Measurements from ENCODE around the gene SGCA. TPM values are rescaled to one million over a fixed set of nuclear protein-coding genes. Genes with fewer than 3 reads are reported as not detected.

The SGCA gene
- total and polyA plus RNA-seq, 2 of the 8 experiments (the other 6 are each of a cell fraction or from before 2014, with no cell fraction given) = 0.12 TPM; not detected in 1

DNA sequence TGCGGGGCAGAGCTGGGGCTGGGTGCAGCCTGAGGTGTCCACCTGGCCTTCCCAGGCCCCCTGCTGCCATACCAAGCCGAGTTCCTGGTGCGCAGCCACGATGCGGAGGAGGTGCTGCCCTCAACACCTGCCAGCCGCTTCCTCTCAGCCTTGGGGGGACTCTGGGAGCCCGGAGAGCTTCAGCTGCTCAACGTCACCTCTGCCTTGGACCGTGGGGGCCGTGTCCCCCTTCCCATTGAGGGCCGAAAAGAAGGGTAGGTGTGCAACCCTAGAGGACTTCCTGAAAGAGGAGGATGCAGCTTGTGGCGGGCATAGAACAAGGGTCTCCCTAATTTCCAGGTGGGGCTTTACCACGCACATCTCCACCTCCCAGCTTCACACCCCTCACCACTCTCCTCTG, 2.5 kb downstream of the SGCA start:
- Histone ChIP-seq H2BK15ac (ENCODE audit: low read length) (no peak overlapping the region; the same call in 1 of the 2 replicates), H3K4ac (replicated peaks; ENCODE audit: insufficient read length, low read depth, low read length) (no peak overlapping the region), H3K18ac (ENCODE audit: extremely low read depth, low read length) (no peak overlapping the region), H3K9ac (replicated peaks in 1 of 4; ENCODE audit: extremely low read depth in 1 of 4, low read depth in 3 of 4, low read length in 3 of 4) (no peak overlapping the region), H3K14ac (ENCODE audit: insufficient read length) (no peak overlapping the region), H3K4me1 (replicated peaks in 1 of 4; ENCODE audit: control insufficient read depth in 3 of 4, insufficient read depth in 4 of 4, low read length in 3 of 4) (peaks cover 0 to 12% (median 7%) of the 10 kb centered on the region in 4 experiments; a peak in 5 of 7 replicates), H2AK5ac (ENCODE audit: low read depth, low read length) (no peak overlapping the region), H2BK5ac (ENCODE audit: low read depth, low read length) (no peak overlapping the region; the same call in 1 of the 2 replicates), H2BK20ac (ENCODE audit: low read length) (peak overlapping the region; percentile 21), H3K79me1 (ENCODE audit: low read depth, low read length) (no peaks in the 10 kb centered on the region), H3K56ac (replicated peaks; ENCODE audit: insufficient read length, low read depth, low read length) (no peak overlapping the region), H3K79me2 (ENCODE audit: control insufficient read depth in 1 of 2, insufficient read depth in 2 of 2, low read length in 2 of 2) (no peaks in the 10 kb centered on the region), H2BK120ac (replicated peaks; ENCODE audit: low read depth, low read length) (no peak overlapping the region), H3K9me3 (ENCODE audit: insufficient read depth in 2 of 2, low read depth in 1 of 2, low read length in 1 of 2) (no peaks in the 10 kb centered on the region), H3K23ac (ENCODE audit: insufficient read length) (no peak overlapping the region), H3K36me3 (ENCODE audit: control insufficient read depth in 2 of 4, insufficient read depth in 4 of 4, low read length in 3 of 4) (no peaks in the 10 kb centered on the region), H4K8ac (ENCODE audit: extremely low read depth, insufficient read depth, low read length) (no peak overlapping the region; the same call in 1 of the 2 replicates), H2BK12ac (ENCODE audit: low read depth, low read length) (no peak overlapping the region; the same call in 1 of the 2 replicates), H4K5ac (ENCODE audit: insufficient read length, low read depth, low read length) (no peak overlapping the region), H3K4me3 (ENCODE audit: extremely low read depth in 1 of 4, insufficient read depth in 2 of 4, low read depth in 3 of 4, low read length in 4 of 4) (no peak overlapping the region), H2AFZ (ENCODE audit: low read length) (no peak overlapping the region), H3K4me2 (ENCODE audit: insufficient read depth in 1 of 2, low read depth in 2 of 2, low read length in 2 of 2) (no peak overlapping the region), H3K27me3 (replicated peaks in 1 of 4; ENCODE audit: control insufficient read depth in 3 of 4, extremely low read depth in 1 of 4, insufficient read depth in 3 of 4, low read length in 3 of 4) (no peaks in the 10 kb centered on the region), H3K23me2 (ENCODE audit: low read depth, low read length) (peaks cover 4% of the 10 kb centered on the region; the same call in 1 of the 2 replicates), H4K91ac (replicated peaks; ENCODE audit: insufficient read length, low read length) (peak overlapping the region; percentile 11), H3K27ac (ENCODE audit: low read depth, low read length) (no peak overlapping the region), H4K20me1 (replicated peaks in 1 of 2; ENCODE audit: control insufficient read depth in 1 of 2, insufficient read depth in 2 of 2, low read length in 2 of 2) (no peaks in the 10 kb centered on the region)
- 82% methylated on average over 11 of the region's 13 CpGs; no CpG with 5 or more reads in 1 of the 2 experiments for WGBS, 2 experiments (ENCODE audit: extremely low coverage in 1 of 2, insufficient coverage in 1 of 2, insufficient read length in 1 of 2, insufficient replicate concordance in 2 of 2, low coverage in 1 of 2, low lambda C conversion rate in 2 of 2, missing lambda C conversion rate in 1 of 2)
- CTCF ChIA-PET (ENCODE audit: partially characterized antibody) = interaction anchor here (0.8 to 17.0 kb wide), 17 partner anchors 10 to 230 kb away, joined by 3 to 299 read pairs (median 6); partner anchors contain the start of genes COL1A1 and PDK2
- DNase-seq (ENCODE audit: low read depth in 1 of 2, low spot score in 2 of 2) (no peak), FAIRE-seq (no peak)
- POLR2A ChIA-PET (ENCODE audit: partially characterized antibody) = interaction anchor here (0.9 kb wide), 1 partner anchor 16 kb away, joined by 3 read pairs; no protein-coding TSS in a partner anchor
- TF ChIP-seq HDAC6 (IDR thresholded peaks at IDR 0.05; ENCODE audit: low read depth, low read length) = no peak
- TF ChIP-seq, protein P1, sequence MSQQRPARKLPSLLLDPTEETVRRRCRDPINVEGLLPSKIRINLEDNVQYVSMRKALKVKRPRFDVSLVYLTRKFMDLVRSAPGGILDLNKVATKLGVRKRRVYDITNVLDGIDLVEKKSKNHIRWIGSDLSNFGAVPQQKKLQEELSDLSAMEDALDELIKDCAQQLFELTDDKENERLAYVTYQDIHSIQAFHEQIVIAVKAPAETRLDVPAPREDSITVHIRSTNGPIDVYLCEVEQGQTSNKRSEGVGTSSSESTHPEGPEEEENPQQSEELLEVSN (IDR thresholded peaks at IDR 0.05) = no peak
- no peak for TF ChIP-seq CBX5 (IDR thresholded peaks at IDR 0.05; ENCODE audit: low read depth, low read length)
- TF ChIP-seq KDM1A (IDR thresholded peaks at IDR 0.05; ENCODE audit: borderline replicate concordance, low read length) = no peak
- no peak for TF ChIP-seq SAP30 (IDR thresholded peaks at IDR 0.05; ENCODE audit: insufficient read depth, insufficient replicate concordance, low read length)
- TF ChIP-seq, protein P2, sequence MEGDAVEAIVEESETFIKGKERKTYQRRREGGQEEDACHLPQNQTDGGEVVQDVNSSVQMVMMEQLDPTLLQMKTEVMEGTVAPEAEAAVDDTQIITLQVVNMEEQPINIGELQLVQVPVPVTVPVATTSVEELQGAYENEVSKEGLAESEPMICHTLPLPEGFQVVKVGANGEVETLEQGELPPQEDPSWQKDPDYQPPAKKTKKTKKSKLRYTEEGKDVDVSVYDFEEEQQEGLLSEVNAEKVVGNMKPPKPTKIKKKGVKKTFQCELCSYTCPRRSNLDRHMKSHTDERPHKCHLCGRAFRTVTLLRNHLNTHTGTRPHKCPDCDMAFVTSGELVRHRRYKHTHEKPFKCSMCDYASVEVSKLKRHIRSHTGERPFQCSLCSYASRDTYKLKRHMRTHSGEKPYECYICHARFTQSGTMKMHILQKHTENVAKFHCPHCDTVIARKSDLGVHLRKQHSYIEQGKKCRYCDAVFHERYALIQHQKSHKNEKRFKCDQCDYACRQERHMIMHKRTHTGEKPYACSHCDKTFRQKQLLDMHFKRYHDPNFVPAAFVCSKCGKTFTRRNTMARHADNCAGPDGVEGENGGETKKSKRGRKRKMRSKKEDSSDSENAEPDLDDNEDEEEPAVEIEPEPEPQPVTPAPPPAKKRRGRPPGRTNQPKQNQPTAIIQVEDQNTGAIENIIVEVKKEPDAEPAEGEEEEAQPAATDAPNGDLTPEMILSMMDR (IDR thresholded peaks at IDR 0.05; ENCODE audit: control extremely low read depth in 1 of 3, insufficient read depth in 1 of 3, low read depth in 1 of 3, low read length in 3 of 3) = no peak
- TF ChIP-seq CHD1 (IDR thresholded peaks at IDR 0.05; ENCODE audit: low read depth, low read length) = no peak
- no peak for TF ChIP-seq RAD21 (IDR thresholded peaks at IDR 0.05 in 1 of 2, conservative IDR thresholded peaks at IDR 0.05 in 1 of 2; ENCODE audit: low read depth in 2 of 2, low read length in 2 of 2)
